Activated naive CD8-positive, alpha-beta T cell treated with anti-CD3 and anti-CD28 coated beads, Interleukin-2, amount 10 ng/mL, durations not matched to agents 7 days and 5 days (primary cell): ENCODE measurements around the gene NXPE3. TPM values are rescaled to one million over a fixed set of nuclear protein-coding genes. Genes with fewer than 3 reads are reported as not detected.

Experiments
- ATAC-seq: fragments of 150-1000 bp; cut with Tn5 transposase; one replicate; pipeline ENCODE4 v1.10.0; 2021; ENCODE audit warnings: low read depth, moderate library complexity
- POLR2A ChIA-PET: fragments of 350-600 bp; sonication (Branson Sonifier 250); formaldehyde crosslinking; loops from one replicate; lab custom pipeline; 2021; ENCODE audit warnings: antibody characterized with exemption; lab: Charles Lee
- DNase-seq: peaks from one replicate; pipeline ENCODE4 v3.0.0; 2021
- H3K27ac Mint-ChIP-seq: one replicate; pipeline ENCODE4 v1.8.0; 2022; ENCODE audit warnings: mild to moderate bottlenecking, mixed read lengths
- H3K27me3 Mint-ChIP-seq: one replicate; pipeline ENCODE4 v1.8.0; 2022; ENCODE audit warnings: mild to moderate bottlenecking, moderate library complexity, mixed read lengths
- H3K36me3 Mint-ChIP-seq: one replicate; pipeline ENCODE4 v1.8.0; 2021; ENCODE audit warnings: mild to moderate bottlenecking, mixed read lengths
- H3K4me1 Mint-ChIP-seq: one replicate; pipeline ENCODE4 v1.8.0; 2021; ENCODE audit warnings: mixed read lengths
- H3K4me3 Mint-ChIP-seq: one replicate; pipeline ENCODE4 v1.8.0; 2022; ENCODE audit warnings: mild to moderate bottlenecking, moderate library complexity, mixed read lengths
- H3K9me3 Mint-ChIP-seq: one replicate; pipeline ENCODE4 v1.8.0; 2021; ENCODE audit warnings: mixed read lengths
- total RNA-seq, 2 experiments: library from RNA; stranded (reverse); gene quantifications; one replicate each; pipeline ENCODE4 v1.2.3, GENCODE V29; 2021

NXPE3 gene
- total RNA-seq, 2 experiments from 2014 or later = 29.8 to 30.7 TPM

GRCh38 chr3:101838691-101839090 lies 59.7 kb downstream of the NXPE3 start:
- H3K4me1 Mint-ChIP-seq = peaks cover 38% of the 10 kb centered on the region
- no peaks in the 10 kb centered on the region for H3K27me3 Mint-ChIP-seq
- no peak overlapping the region for H3K4me3 Mint-ChIP-seq
- H3K36me3 Mint-ChIP-seq = peaks cover 51% of the 10 kb centered on the region
- peaks cover 3% of the 10 kb centered on the region for H3K9me3 Mint-ChIP-seq
- no peak for DNase-seq
- no peak for ATAC-seq
- no peak overlapping the region for H3K27ac Mint-ChIP-seq
- POLR2A ChIA-PET = interaction anchor here (1.8 kb wide), 1 partner anchor 11 kb away, joined by 5 read pairs; the partner anchor contains the start of gene NFKBIZ

DNA sequence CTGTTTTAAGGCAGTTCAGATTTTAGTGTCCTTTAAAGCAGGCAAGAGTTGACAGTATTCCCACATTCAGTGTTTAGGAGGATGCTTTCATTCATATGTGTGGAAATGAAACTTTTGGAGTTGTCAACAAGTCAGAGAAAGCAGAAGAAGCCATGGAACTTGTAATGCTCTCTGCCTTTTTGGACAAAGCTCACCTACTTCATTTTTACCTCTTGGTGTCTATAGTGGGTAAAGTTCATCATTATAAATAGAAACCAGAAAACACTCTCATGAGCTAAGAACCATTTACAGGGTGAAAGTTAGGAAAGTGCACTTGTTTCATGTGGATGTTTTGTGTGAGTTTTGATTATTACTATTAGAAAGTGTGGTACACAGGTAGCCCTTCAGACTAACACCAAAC lies 61.1 kb downstream of the NXPE3 start:
- H3K36me3 Mint-ChIP-seq = peaks cover 44% of the 10 kb centered on the region
- no peak overlapping the region for H3K27ac Mint-ChIP-seq
- peaks cover 3% of the 10 kb centered on the region for H3K9me3 Mint-ChIP-seq
- no peak overlapping the region for H3K4me3 Mint-ChIP-seq
- POLR2A ChIA-PET = interaction anchor here (0.7 kb wide), 1 partner anchor 10 kb away, joined by 4 read pairs; no protein-coding TSS in a partner anchor
- ATAC-seq (no peak), DNase-seq (no peak)
- H3K27me3 Mint-ChIP-seq = no peaks in the 10 kb centered on the region
- H3K4me1 Mint-ChIP-seq = peaks cover 26% of the 10 kb centered on the region

GRCh38 chr3:101842245-101842934 lies 63.4 kb downstream of the NXPE3 start:
- Mint-ChIP-seq H3K9me3 (peaks cover 3% of the 10 kb centered on the region), H3K27ac (no peak overlapping the region)
- POLR2A ChIA-PET = interaction anchor here (0.7 to 1.2 kb wide), 3 partner anchors 13 to 299 kb away, joined by 3 to 4 read pairs (median 4); no protein-coding TSS in a partner anchor

GRCh38 chr3:101842935-101843330 lies 63.9 kb downstream of the NXPE3 start:
- Mint-ChIP-seq H3K4me1 (peaks cover 15% of the 10 kb centered on the region), H3K9me3 (peaks cover 3% of the 10 kb centered on the region), H3K4me3 (no peak overlapping the region), H3K36me3 (peaks cover 40% of the 10 kb centered on the region), H3K27me3 (no peaks in the 10 kb centered on the region), H3K27ac (no peak overlapping the region)
- ATAC-seq (no peak), DNase-seq (no peak)
- POLR2A ChIA-PET = interaction anchor here (0.7 to 1.0 kb wide), 2 partner anchors 14 to 300 kb away, joined by 4 read pairs; no protein-coding TSS in a partner anchor

More at GRCh38 chr3:101842245-101842934, 63.4 kb downstream of the NXPE3 start:
- Mint-ChIP-seq H3K4me1 (peaks cover 14% of the 10 kb centered on the region), H3K4me3 (no peak overlapping the region), H3K27me3 (no peaks in the 10 kb centered on the region), H3K36me3 (peaks cover 40% of the 10 kb centered on the region)
- ATAC-seq = no peak
- DNase-seq = no peak

GRCh38 chr3:101845425-101845824 lies 66.4 kb downstream of the NXPE3 start:
- H3K36me3 Mint-ChIP-seq = peaks cover 32% of the 10 kb centered on the region
- no peak for ATAC-seq
- no peak for DNase-seq
- H3K4me1 Mint-ChIP-seq = peaks cover 16% of the 10 kb centered on the region
- H3K27ac Mint-ChIP-seq = no peak overlapping the region
- no peak overlapping the region for H3K4me3 Mint-ChIP-seq
- H3K9me3 Mint-ChIP-seq = peaks cover 3% of the 10 kb centered on the region
- POLR2A ChIA-PET = interaction anchor here (5.1 kb wide), 1 partner anchor 17 kb away, joined by 124 read pairs; no protein-coding TSS in a partner anchor
- no peaks in the 10 kb centered on the region for H3K27me3 Mint-ChIP-seq

- peaks cover 3% of the 10 kb centered on the region for H3K9me3 Mint-ChIP-seq
Observed at GRCh38 chr3:101846709-101847108, 67.7 kb downstream of the NXPE3 start.

GRCh38 chr3:101847328-101847727 lies 68.3 kb downstream of the NXPE3 start:
- POLR2A ChIA-PET = interaction anchor here (5.1 kb wide), 1 partner anchor 19 kb away, joined by 124 read pairs; no protein-coding TSS in a partner anchor
- Mint-ChIP-seq H3K4me3 (no peak overlapping the region), H3K27me3 (no peaks in the 10 kb centered on the region), H3K36me3 (peaks cover 34% of the 10 kb centered on the region), H3K4me1 (peaks cover 22% of the 10 kb centered on the region), H3K27ac (no peak overlapping the region), H3K9me3 (no peaks in the 10 kb centered on the region)
- ATAC-seq (no peak), DNase-seq (no peak)

More at GRCh38 chr3:101846709-101847108, 67.7 kb downstream of the NXPE3 start:
- Mint-ChIP-seq H3K27ac (no peak overlapping the region), H3K4me1 (peaks cover 18% of the 10 kb centered on the region), H3K36me3 (peaks cover 33% of the 10 kb centered on the region), H3K27me3 (no peaks in the 10 kb centered on the region), H3K4me3 (no peak overlapping the region)
- POLR2A ChIA-PET = interaction anchor here (5.1 kb wide), 1 partner anchor 19 kb away, joined by 124 read pairs; no protein-coding TSS in a partner anchor
- no peak for ATAC-seq
- DNase-seq = no peak

DNA sequence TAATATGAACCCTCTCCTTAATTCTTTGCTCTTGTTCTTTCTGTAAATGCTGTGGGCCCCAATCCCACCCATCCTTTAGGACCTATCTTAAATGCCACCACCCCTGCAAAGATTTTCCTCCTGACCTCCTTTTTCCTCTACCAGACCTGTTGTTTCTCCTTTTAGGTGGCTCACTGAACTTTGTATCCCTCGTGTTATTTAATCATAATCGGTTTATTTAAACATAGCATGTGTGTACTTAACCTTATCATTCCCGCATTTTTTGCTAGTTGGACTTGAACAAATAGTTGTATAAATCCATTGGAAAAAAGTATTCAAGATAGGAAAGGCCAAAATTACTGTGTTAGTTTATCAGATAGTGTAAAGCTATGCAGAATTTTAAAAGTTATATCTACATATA lies 69.3 kb downstream of the NXPE3 start:
- no peaks in the 10 kb centered on the region for H3K27me3 Mint-ChIP-seq
- peak overlapping the region; percentile 84 for H3K27ac Mint-ChIP-seq
- H3K4me1 Mint-ChIP-seq = peaks cover 31% of the 10 kb centered on the region
- POLR2A ChIA-PET = interaction anchor here (0.8 to 5.1 kb wide), 6 partner anchors 13 to 265 kb away, joined by 5 to 124 read pairs (median 10); no protein-coding TSS in a partner anchor
- no peak for DNase-seq
- H3K9me3 Mint-ChIP-seq = no peaks in the 10 kb centered on the region
- no peak for ATAC-seq
- H3K4me3 Mint-ChIP-seq = peak overlapping the region; percentile 74
- peaks cover 36% of the 10 kb centered on the region for H3K36me3 Mint-ChIP-seq

GRCh38 chr3:101848754-101849713 lies 70.0 kb downstream of the NXPE3 start, which contains the start of gene NFKBIZ:
NFKBIZ (plus strand) TSS chr3:101849514; CDS start chr3:101849629, 115 bp downstream.
- peak; percentile 84 for ATAC-seq
- H3K27me3 Mint-ChIP-seq = no peaks in the 10 kb centered on the region
- no peaks in the 10 kb centered on the region for H3K9me3 Mint-ChIP-seq
- POLR2A ChIA-PET = interaction anchor here (0.6 to 5.1 kb wide), 35 partner anchors 8 to 380 kb away, joined by 3 to 124 read pairs (median 5); partner anchors contain the start of genes CEP97, NXPE3, RPL24 and ZBTB11
- DNase-seq = peak; percentile 92
- H3K4me1 Mint-ChIP-seq = peaks cover 37% of the 10 kb centered on the region
- H3K36me3 Mint-ChIP-seq = peaks cover 43% of the 10 kb centered on the region
- H3K4me3 Mint-ChIP-seq = peak within 1 kb of the TSS; percentile 88
- H3K27ac Mint-ChIP-seq = peak within 1 kb of the TSS; percentile 94

DNA sequence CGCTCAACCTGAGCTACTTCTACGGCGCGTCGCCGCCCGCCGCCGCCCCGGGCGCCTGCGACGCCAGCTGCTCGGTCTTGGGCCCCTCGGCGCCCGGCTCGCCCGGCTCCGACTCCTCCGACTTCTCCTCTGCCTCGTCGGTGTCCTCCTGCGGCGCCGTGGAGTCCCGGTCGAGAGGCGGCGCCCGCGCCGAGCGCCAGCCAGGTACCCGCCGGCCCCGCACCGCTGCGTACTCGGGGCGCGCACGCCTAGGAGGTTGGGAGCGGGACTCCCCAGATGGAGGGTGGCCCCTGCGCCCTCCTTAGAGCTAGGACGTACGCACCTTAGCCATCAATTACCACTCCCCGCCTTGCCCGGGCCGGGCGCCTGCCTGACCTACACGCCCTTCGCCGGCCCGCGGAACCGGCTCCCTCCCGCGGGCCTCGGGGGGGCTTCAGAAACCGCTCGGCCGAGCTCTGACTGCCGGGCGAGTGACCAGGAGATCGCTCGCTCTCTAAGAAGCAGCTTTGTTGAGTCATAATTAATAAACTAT lies 70.8 kb downstream of the NXPE3 start:
- H3K27ac Mint-ChIP-seq = peak overlapping the region; percentile 94
- H3K4me3 Mint-ChIP-seq = peak overlapping the region; percentile 88
- H3K36me3 Mint-ChIP-seq = peaks cover 46% of the 10 kb centered on the region
- DNase-seq = peak; percentile 80
- peaks cover 42% of the 10 kb centered on the region for H3K4me1 Mint-ChIP-seq
- ATAC-seq = peak; percentile 41
- POLR2A ChIA-PET = interaction anchor here (0.7 to 5.1 kb wide), 33 partner anchors 9 to 380 kb away, joined by 3 to 124 read pairs (median 5); partner anchors contain the start of genes CEP97, NXPE3, RPL24 and ZBTB11
- no peaks in the 10 kb centered on the region for H3K27me3 Mint-ChIP-seq
- H3K9me3 Mint-ChIP-seq = no peaks in the 10 kb centered on the region

DNA sequence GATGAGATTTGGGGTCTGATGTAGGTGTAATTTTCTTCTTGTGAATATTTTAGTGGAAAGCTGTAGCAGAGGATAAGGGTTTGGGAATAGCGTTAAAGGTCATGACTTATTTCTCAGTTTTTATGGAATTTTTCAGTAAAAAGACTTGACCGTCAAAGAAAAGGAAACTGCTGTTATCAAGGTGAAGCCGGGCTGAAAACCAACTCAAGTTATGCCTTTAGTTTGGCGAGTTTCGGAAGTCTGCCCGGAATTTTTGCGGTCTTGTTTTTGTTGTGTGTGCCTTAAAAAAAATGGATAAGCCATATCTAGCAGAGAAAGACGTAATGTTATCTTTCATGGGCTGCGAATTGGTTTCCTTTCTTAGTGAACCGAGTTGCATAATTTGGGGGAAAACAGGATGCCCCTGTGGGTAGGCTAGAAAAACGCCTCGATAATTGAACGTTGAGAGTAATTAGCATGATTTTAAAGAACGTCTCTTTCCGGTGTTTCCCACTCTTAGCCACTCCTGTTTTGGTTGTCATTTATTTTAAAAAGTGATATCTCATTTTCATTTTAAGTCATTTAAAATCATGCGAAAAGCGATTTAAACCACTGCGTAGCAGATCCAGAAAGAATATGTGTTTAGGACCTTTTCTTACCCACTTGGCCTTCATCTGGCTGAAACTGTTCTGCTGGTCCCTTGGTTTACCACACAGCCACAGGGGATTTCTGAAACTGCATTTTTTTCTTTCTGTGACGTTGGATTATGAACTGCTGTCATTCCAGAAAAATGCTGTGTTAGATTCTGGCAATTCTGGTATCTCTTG lies 71.4 kb downstream of the NXPE3 start:
- H3K4me1 Mint-ChIP-seq = peaks cover 46% of the 10 kb centered on the region
- POLR2A ChIA-PET = interaction anchor here (0.7 to 5.1 kb wide), 24 partner anchors 10 to 379 kb away, joined by 3 to 124 read pairs (median 6); partner anchors contain the start of genes CEP97, RPL24 and ZBTB11
- no peaks in the 10 kb centered on the region for H3K9me3 Mint-ChIP-seq
- H3K36me3 Mint-ChIP-seq = peaks cover 52% of the 10 kb centered on the region
- peak overlapping the region; percentile 94 for H3K27ac Mint-ChIP-seq
- ATAC-seq = peak; percentile 11
- H3K27me3 Mint-ChIP-seq = no peaks in the 10 kb centered on the region
- DNase-seq = no peak
- peak overlapping the region; percentile 88 for H3K4me3 Mint-ChIP-seq
